GM18517 (cell line): Measurements from ENCODE around the gene RAD51B.

Experiments
- ATAC-seq: cut with Tn5 transposase; IDR thresholded peaks from one replicate; pipeline ENCODE4 v1.9.1; 2021; ENCODE audit warnings: mild to moderate bottlenecking, moderate library complexity; ENCODE audit not compliant: unreplicated experiment

RAD51B gene

GRCh38 chr14:68631394-68632053 is 811.9 kb downstream of the RAD51B start:
- no peak for ATAC-seq

GRCh38 chr14:68632054-68632895 is 812.7 kb downstream of the RAD51B start:
- ATAC-seq, result no peak

- ATAC-seq, result no peak
Observed at GRCh38 chr14:68633131-68633991, 813.8 kb downstream of the RAD51B start.

GRCh38 chr14:68634332-68634731 is 814.8 kb downstream of the RAD51B start:
- ATAC-seq, result no peak

GRCh38 chr14:68634874-68635595 is 815.5 kb downstream of the RAD51B start:
- ATAC-seq, result no peak

- ATAC-seq, result no peak
Observed at GRCh38 chr14:68636597-68636996, 817.0 kb downstream of the RAD51B start.

- ATAC-seq, result no peak
Observed at GRCh38 chr14:68637106-68638021, 817.8 kb downstream of the RAD51B start.

GRCh38 chr14:68638141-68638999 is 818.8 kb downstream of the RAD51B start:
- ATAC-seq, result no peak

GRCh38 chr14:68639000-68639757 is 819.6 kb downstream of the RAD51B start:
- ATAC-seq, result no peak

- ATAC-seq, result no peak
Observed at GRCh38 chr14:68639758-68640574, 820.4 kb downstream of the RAD51B start.

- ATAC-seq, result no peak
Observed at GRCh38 chr14:68643673-68644072, 824.1 kb downstream of the RAD51B start.

GRCh38 chr14:68644101-68644500 is 824.5 kb downstream of the RAD51B start:
- ATAC-seq, result no peak

- ATAC-seq, result no peak
Observed at GRCh38 chr14:68645371-68645770, 825.8 kb downstream of the RAD51B start.

GRCh38 chr14:68649476-68650189 is 830.1 kb downstream of the RAD51B start:
- no peak for ATAC-seq

GRCh38 chr14:68650404-68650994 is 830.9 kb downstream of the RAD51B start:
- no peak for ATAC-seq

GRCh38 chr14:68651075-68651474 is 831.5 kb downstream of the RAD51B start:
- ATAC-seq, result no peak
